Measurements from ENCODE around the gene NPAS3.

NPAS3 gene

DNA sequence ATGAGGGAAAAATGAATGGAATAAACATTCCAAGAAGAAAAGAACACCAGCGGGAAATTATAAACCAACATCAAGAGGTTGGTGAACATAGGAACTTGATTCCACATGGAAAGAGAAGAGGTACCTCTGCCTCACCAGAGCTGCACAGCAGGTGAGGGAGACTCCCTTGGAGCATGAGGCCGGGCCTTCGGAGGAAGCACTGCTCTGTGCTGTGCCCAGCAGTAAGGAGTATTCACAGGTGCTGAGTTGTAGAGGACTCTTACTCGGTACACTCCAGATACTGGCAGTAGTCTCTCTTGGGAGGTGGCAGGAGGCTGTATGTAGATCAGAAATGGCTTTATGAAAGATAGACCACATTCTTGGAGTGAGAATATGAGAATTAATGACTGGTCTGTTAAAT is 76.0 kb downstream of the NPAS3 start:
- DNase-seq (ENCODE audit: low read depth in 2 of 2) = no peak

GRCh38 chr14:33016613-33017012 is 77.9 kb downstream of the NPAS3 start:
- no peak for DNase-seq (ENCODE audit: low read depth in 2 of 2)

DNA sequence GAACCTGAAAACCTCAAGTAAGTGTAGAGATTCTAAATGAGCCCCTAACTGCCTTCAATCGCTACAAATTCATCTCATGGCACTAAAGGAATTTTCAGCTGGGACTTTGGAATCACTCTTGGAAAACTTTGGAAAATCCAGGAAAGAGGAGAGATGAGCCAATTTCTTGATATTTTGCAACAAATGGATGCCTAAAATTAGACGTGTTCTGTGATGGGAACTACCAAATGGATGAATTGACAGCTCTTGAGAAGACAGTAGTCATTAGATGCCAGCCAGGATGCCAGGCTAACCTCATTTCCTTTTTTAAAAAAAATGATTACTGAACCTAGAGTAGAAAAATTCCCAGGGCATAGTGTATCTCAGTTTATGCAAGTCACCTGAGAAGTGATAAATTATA is 78.3 kb downstream of the NPAS3 start:
- no peak for DNase-seq (ENCODE audit: low read depth in 2 of 2)

- DNase-seq (ENCODE audit: low read depth in 2 of 2) = no peak
Observed at GRCh38 chr14:33019346-33019745, 80.7 kb downstream of the NPAS3 start.

DNA sequence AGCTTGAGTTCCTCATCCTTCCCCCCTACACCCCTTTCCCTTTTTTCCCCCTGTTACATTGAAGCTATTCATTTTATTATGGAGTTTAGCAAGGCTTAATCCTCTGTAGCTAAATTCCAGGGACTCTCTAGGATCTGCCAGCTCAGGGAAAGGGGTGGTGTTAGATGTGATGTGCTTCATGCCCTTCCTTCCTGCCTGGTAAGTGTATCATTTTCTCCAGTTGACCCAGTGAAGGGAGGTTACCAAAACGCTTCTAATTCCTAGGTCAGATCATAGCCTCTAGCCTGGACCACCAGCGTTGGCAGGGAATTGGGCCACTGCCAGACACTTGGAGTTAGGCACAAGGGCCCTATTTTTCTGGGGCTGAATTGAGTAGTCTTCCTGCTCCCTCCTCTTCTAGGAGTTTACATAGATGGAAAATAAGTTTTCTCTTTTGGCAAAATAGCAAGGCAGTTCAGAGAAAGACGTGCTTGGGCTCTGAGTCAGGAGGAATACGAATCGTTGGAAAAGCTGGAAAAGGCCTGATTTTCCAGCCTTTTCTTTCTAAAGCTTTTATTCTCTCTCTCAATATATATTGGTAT is 88.3 kb downstream of the NPAS3 start:
- no peak for DNase-seq (ENCODE audit: low read depth in 2 of 2)

GRCh38 chr14:33029511-33029910 is 90.8 kb downstream of the NPAS3 start:
- no peak for DNase-seq (ENCODE audit: low read depth in 2 of 2)

DNA sequence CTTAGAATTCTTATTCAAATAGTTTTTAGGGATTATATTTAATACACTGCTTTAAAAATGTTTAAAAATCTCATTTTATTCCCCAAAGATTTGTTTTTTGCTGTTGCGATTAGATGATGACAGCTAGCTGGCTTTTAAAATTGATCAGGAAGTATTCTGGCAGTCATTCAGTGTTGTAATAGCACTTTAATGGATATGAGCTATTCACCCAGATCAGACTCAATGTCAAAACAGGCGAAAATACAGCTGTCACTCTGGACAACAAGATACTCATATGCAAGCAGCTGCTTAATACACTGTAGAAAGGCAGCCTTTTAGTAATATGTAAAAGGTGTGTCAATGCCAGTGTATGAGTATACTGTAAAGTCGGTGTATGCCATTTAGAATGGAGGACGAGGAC is 91.7 kb downstream of the NPAS3 start:
- DNase-seq (ENCODE audit: low read depth in 2 of 2) = no peak

- DNase-seq (ENCODE audit: low read depth in 2 of 2) = no peak
Observed at GRCh38 chr14:33035416-33036194, 96.9 kb downstream of the NPAS3 start.

DNA sequence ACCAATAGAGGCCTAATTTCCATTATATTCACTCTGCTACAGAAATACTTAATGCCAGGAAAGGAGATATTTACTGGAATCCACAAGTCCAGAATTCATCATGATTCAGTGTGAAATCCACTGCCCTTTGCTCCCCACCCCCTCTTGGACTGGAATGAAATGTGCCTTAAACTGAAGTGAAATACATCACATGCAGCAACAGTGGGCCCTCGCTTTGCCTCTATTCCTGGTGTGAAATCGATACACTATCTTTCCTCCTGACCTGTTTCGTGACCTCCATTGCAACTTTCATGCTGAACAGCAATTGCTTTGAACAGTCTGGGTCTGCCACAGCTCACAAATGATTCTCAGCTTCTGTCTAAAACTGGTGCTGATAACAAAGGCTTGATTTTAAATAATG is 100.6 kb downstream of the NPAS3 start:
- no peak for DNase-seq (ENCODE audit: low read depth in 2 of 2)

DNA sequence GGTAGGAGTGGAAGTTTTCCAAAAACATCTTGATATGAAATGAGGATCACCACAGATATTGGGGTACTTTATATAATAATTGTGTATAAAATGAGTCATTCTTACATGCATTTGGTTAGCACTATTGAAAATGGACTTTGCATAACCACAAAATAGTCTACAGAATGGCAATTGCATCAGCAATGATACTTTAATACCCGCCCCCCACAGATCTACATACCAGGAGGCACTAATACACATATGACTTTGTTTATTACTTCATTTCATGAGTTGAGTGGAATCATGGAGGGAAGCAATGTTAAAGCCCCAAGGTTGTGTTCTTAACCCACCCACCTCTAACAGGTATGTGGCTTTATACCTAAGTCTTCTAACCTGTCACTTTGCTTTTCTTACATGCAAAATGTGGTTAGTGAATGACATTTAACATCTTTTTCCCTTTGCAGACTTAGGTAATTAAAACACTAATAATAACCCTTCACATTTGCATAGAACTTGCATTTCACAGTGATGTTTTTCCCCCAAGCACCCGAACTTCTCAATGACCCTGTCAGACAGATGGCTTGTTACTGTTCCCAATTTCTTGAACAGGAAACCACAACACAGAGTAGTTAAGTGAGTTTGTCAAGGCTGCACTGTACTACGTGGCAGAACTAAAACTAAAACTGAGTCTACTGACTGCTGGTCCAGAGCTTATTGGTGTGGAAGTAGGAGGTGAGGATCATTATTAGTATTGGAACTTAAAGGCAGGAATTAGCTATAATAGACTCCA is 101.9 kb downstream of the NPAS3 start:
- DNase-seq (ENCODE audit: low read depth in 2 of 2) = no peak

DNA sequence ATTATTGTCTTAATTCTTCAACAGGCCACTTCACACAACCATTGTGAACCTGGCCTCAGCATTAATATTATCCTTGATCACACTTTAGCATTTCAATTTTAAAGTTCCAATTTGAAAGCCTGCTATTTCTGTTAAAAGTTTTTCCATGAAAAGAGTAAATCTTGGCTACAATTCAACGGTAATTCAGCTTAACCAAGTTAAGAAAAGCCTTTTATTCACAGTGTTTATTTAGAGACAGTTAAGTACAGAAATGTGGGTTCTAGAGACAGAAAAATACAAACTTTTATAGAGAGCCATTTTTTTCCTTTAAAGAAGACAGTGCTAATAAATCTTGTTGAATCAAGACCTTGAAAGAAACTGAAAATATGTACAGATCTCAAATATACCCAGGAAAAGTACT is 103.9 kb downstream of the NPAS3 start:
- no peak for DNase-seq (ENCODE audit: low read depth in 2 of 2)

DNA sequence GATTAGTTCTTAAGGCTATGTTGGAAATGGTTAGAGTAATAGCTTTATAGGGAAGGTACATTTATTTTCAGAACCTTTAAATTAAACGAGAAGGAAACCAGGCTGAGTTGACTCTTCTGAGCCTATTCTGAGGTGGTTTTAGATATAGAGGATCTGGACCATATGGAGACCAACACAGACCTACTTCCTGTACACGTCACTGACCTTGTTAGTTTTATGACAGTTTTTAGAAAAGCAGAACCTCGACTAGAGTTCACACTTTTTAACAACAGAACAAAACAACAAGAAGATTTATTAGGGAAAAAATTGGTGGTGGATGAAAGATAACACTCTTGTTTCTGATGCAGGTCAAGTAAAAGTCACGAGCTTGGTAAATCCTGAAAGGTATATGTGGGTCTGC is 107.1 kb downstream of the NPAS3 start:
- no peak for DNase-seq (ENCODE audit: low read depth in 2 of 2)

DNA sequence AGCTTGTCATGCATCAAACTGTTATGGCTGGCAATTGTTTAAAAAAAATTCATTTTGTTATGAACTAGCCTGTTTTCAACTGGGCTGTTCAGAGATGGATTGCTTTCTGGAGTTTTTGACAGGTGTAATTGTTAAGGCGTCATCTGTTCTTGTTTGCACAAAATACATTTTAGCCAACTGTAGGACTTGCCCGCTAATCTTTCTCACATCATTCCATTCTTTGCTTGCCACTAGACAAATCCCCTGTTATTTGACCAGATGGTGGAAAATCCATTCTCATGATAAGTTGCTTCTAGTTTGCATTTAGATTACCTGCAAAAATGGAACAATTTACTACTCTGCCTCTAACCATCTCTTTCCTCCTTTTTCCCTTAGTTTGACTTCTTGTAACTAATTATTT is 114.3 kb downstream of the NPAS3 start:
- DNase-seq (ENCODE audit: low read depth in 2 of 2) = no peak

- no peak for DNase-seq (ENCODE audit: low read depth in 2 of 2)
Observed at GRCh38 chr14:33056213-33056612, 117.5 kb downstream of the NPAS3 start.

GRCh38 chr14:33057585-33057984 is 118.9 kb downstream of the NPAS3 start:
- DNase-seq (ENCODE audit: low read depth in 2 of 2) = no peak

DNA sequence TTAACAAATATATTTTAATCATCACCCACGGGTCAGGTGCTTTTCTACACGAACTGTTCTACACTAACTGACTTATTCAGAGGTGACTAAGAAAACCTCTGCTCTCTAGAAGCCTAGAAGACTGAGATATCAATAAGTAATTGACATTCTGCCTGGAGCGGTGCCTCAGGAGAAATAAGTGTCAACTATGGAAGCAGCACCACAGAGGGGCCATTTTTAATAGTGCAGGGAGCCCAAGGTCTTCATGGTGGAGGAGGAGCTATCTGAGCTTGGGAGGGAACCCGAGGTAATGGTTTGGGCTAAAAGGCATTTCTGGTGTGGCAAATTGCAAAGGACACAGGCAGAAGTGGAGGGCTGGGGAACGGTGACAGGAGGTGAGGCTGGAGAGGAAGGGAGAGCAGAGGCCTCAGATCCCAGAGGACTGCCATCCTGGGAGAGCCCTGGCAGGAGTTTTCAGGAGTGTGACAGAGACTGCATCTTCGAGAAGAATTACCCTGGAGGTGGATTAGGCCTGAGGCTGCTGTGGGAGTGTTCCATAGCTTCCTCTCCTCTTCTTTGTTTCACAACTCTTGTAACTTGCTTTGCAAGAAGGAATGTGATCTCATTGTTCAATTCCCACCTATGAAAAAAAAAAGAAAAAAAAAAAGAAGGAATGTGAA is 123.1 kb downstream of the NPAS3 start:
- no peak for DNase-seq (ENCODE audit: low read depth in 2 of 2)

GRCh38 chr14:33062476-33062875 is 123.8 kb downstream of the NPAS3 start:
- no peak for DNase-seq (ENCODE audit: low read depth in 2 of 2)

DNA sequence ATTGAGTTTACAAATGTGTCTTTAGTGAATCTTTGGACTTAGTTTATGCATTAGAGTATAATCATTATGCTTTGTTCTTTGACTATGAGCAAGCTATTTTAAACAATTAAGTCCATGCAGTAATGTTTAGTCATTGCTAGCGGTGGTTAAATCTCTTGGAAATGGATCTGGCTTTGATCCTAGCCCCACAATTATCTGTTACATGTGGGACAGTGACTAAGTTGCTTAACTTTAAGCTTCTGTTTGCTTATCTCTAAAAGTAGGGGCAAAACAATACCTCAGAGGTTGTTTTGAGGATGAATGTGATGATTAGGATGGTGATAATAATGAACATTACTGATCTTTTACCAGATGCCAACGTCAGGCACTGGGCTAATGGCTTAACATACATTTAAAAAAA is 124.2 kb downstream of the NPAS3 start:
- no peak for DNase-seq (ENCODE audit: low read depth in 2 of 2)

GRCh38 chr14:33063521-33063920 is 124.8 kb downstream of the NPAS3 start:
- no peak for DNase-seq (ENCODE audit: low read depth in 2 of 2)

GRCh38 chr14:33065634-33066033 is 127.0 kb downstream of the NPAS3 start:
- no peak for DNase-seq (ENCODE audit: low read depth in 2 of 2)

DNA sequence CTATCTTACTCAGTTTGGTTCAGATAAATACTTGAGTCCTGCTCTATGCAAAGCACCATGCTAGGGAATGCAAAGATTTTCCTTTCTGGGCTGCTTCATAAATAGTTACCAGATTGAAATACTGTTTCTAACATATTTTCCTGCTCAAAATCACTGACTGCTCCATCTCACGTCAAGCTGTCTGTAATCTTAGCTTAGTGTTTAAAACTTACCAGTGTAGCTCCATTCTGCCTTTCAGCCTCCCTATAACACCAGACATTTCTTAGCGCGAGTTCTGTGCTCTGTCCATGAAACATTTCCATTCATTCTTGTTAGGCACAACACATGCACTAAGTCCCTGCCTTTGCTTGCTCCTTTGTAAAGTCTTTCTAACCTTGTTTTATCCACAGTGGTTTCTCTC is 129.4 kb downstream of the NPAS3 start:
- no peak for DNase-seq (ENCODE audit: low read depth in 2 of 2)

- DNase-seq (ENCODE audit: low read depth in 2 of 2) = no peak
Observed at GRCh38 chr14:33068626-33069025, 129.9 kb downstream of the NPAS3 start.

DNA sequence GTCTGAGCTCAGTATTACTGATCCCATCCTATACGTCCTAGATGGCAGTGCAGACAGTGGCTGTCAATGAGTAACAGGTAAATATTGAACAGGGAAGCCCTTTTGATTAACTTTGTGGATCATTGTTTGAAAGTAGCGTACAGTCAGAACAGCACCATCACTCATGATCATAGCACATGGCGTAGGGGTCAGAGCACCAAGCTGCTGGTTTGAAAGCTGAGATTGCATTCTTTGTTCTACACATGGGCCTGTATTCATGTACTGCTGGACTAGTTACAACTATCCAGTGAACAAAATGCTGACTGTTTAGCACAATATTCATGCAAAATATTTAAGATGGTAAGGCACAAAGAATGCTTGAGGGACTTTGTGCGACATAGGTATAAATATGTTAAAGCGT is 131.8 kb downstream of the NPAS3 start:
- no peak for DNase-seq (ENCODE audit: low read depth in 2 of 2)
